Right lobe of liver (tissue), 4 donors: Measurements from ENCODE around the gene RAF1.

Experiments used
- POLR2A ChIP-seq: fragments of 450-650 bp; IDR thresholded peaks from one replicate; pipeline ENCODE4 v1.6.1; 2017; ENCODE audit warnings: antibody characterized with exemption, mild to moderate bottlenecking
- TF ChIP-seq, protein P1 (sequence below), 4 donors: fragments of 200-600 bp in 3 of 4; fragments of 450-650 bp in 1 of 4; IDR thresholded peaks; one replicate each; pipeline versions ENCODE4 v1.5.1 to v1.8.0; 2016 to 2022; ENCODE audit warnings: antibody characterized with exemption in 4 of 4, mild to moderate bottlenecking in 2 of 4
- donor health status: DM: no; HTN: no; CAD: no.
- donor health status: DM: no; HTN: no; CAD: no.
- donor health status: DM: no; HTN: yes; CAD: no.

DNA sequence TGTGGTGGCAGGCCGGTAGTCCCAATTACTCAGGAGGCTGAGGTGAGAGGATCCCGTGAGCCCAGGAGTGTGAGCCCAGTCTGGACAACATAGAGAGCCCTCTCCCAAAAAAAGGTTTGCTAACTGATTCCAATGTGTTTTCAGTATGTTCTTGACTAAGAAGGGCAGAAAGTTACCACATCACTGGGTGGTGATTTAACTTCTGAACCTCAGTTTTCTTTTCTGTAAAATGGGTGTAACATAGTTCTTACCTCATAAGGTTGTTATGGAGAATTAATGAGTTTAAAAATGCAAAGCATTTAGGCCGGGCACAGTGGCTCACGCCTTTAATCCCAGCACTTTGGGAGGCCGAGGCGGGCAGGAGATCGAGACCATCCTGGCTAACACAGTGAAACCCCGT lies 28.5 kb upstream of the RAF1 start:
- TF ChIP-seq, protein P1, sequence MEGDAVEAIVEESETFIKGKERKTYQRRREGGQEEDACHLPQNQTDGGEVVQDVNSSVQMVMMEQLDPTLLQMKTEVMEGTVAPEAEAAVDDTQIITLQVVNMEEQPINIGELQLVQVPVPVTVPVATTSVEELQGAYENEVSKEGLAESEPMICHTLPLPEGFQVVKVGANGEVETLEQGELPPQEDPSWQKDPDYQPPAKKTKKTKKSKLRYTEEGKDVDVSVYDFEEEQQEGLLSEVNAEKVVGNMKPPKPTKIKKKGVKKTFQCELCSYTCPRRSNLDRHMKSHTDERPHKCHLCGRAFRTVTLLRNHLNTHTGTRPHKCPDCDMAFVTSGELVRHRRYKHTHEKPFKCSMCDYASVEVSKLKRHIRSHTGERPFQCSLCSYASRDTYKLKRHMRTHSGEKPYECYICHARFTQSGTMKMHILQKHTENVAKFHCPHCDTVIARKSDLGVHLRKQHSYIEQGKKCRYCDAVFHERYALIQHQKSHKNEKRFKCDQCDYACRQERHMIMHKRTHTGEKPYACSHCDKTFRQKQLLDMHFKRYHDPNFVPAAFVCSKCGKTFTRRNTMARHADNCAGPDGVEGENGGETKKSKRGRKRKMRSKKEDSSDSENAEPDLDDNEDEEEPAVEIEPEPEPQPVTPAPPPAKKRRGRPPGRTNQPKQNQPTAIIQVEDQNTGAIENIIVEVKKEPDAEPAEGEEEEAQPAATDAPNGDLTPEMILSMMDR (IDR thresholded peaks at IDR 0.05): no peak
- no peak for TF ChIP-seq POLR2A
